Measurements from ENCODE around the gene STK17A. TPM values are rescaled to one million over a fixed set of nuclear protein-coding genes. Genes with fewer than 3 reads are reported as not detected.
A peak's percentile ranks its signal among the peaks of the same experiment; 100 is the strongest.
"Not testable (repeated sequence)": the region's sequence is repeated elsewhere in the genome, so short reads cannot be mapped to it uniquely, and the experiment has no call there.

The STK17A gene
- total RNA-seq, 2 experiments from 2014 or later = 106 TPM

GRCh38 chr7:43669286-43670081 lies 86.6 kb downstream of the STK17A start:
- peak; percentile 78 for ATAC-seq (ENCODE audit: low read depth)
- POLR2A ChIA-PET = interaction anchor here (0.9 to 3.0 kb wide), 6 partner anchors 20 to 87 kb away, joined by 3 to 9 read pairs (median 3); partner anchors contain the start of gene STK17A
- Mint-ChIP-seq H3K27ac (peak overlapping the region; percentile 80), H3K36me3 (peaks cover 73% of the 10 kb centered on the region), H3K9me3 (peaks cover 33% of the 10 kb centered on the region), H3K4me1 (peaks cover 44% of the 10 kb centered on the region), H3K4me3 (peak overlapping the region; percentile 79), H3K27me3 (no peaks in the 10 kb centered on the region)
- DNase-seq = no peak

DNA sequence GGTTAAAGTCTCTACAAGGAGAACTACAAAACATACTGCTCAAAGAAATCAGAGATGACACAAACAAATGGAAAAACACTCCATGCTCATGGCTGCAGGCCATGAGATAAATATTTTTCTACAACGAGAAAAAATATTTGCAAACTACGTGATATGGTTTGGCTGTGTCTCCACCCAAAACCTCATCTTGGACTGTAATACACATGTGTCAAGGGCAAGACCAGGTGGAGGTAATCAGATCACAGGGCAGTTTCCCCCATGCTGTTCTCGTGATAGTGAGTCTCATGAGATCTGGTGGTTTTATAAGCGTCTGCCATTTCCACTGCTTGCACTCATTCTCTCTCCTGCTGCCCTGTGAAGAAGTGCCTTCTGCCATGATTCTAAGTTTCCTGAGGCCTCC lies 88.6 kb downstream of the STK17A start:
- Mint-ChIP-seq H3K27me3 (no peaks in the 10 kb centered on the region), H3K4me3 (no peak overlapping the region), H3K27ac (no peak overlapping the region), H3K4me1 (peaks cover 34% of the 10 kb centered on the region), H3K36me3 (peaks cover 69% of the 10 kb centered on the region), H3K9me3 (peaks cover 33% of the 10 kb centered on the region)
- DNase-seq (no peak), ATAC-seq (ENCODE audit: low read depth) (no peak)
- POLR2A ChIA-PET = interaction anchor here (0.5 to 0.6 kb wide), 2 partner anchors 77 to 84 kb away, joined by 3 to 4 read pairs; no protein-coding TSS in a partner anchor

DNA sequence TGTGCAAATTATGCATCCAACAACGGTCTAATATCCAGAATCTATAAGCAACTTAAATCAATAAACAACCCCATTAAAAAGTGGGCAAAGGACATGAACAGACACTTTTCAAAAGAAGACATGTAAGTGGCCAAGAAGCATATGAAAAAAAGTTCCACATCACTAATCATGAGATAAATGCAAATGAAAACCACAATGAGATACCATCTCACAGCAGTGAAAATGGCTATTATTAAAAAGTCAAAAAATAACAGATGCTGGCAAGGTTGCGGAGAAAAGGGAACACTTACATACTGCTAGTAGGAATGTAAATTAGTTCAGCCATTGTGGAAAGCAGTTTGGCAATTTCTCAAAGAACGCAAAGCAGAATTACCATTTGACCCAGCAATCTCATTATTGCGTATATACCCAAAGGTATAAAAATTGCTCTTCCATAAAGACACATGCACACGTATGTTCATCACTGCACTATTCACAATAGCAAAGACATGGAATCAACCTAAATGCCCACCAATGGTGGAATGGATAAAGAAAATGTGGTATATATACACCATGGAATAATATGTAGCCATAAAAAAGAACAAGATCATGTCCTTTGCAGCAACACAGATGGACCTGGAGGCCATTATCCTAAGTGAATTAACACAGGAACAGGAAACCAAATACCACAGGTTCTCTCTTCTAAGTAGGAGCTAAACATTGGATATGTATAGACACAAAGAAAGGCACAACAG lies 90.5 kb downstream of the STK17A start:
- Mint-ChIP-seq H3K9me3 (peaks cover 22% of the 10 kb centered on the region), H3K36me3 (peaks cover 59% of the 10 kb centered on the region), H3K4me1 (peaks cover 39% of the 10 kb centered on the region)
- H3K4me3 Mint-ChIP-seq; DNase-seq; H3K27me3 Mint-ChIP-seq; H3K27ac Mint-ChIP-seq; POLR2A ChIA-PET; ATAC-seq (ENCODE audit: low read depth): not testable (repeated sequence)

GRCh38 chr7:43674559-43675436 lies 91.9 kb downstream of the STK17A start:
- H3K4me3 Mint-ChIP-seq = no peak overlapping the region
- H3K27me3 Mint-ChIP-seq = no peaks in the 10 kb centered on the region
- no peak overlapping the region for H3K27ac Mint-ChIP-seq
- peaks cover 50% of the 10 kb centered on the region for H3K36me3 Mint-ChIP-seq
- peaks cover 21% of the 10 kb centered on the region for H3K9me3 Mint-ChIP-seq
- POLR2A ChIA-PET = no interaction called here
- H3K4me1 Mint-ChIP-seq = peaks cover 39% of the 10 kb centered on the region
- DNase-seq = no peak
- ATAC-seq (ENCODE audit: low read depth) = no peak

Other genes with a start within 250 kb of the STK17A start
- 10 to 100 TPM; 72.7 to 80.2 TPM for gene COA1, start 146.4 kb downstream of the STK17A start, total RNA-seq
- 10 to 100 TPM; 27.3 to 29.6 TPM for gene BLVRA, start 175.6 kb downstream of the STK17A start, total RNA-seq